Tongue (tissue), 3 donors: ENCODE data around the gene VPS52. TPM values are rescaled to one million over a fixed set of nuclear protein-coding genes. Genes with fewer than 3 reads are reported as not detected.
A peak's percentile ranks its signal among the peaks of the same experiment; 100 is the strongest.

ENCODE experiments used
- DNase-seq: peaks from one replicate; pipeline ENCODE4 v3.0.0-alpha.2; 2015
- small RNA-seq: library from RNA; depleted of rRNA; stranded (forward); fragments of <200 nt; gene quantifications from one replicate; pipeline ENCODE3, GENCODE V24; 2014; ENCODE audit warnings: low replicate concordance
- total RNA-seq: library from RNA; depleted of rRNA; stranded (reverse); fragments of >200 nt; gene quantifications from one replicate; pipeline ENCODE4 v1.2.3, GENCODE V29; 2014

Gene VPS52
- total RNA-seq, 1 donor from 2014 or later: 35.7 TPM

GRCh38 chr6:33209856-33210255 lies 61.8 kb downstream of the VPS52 start:
- DNase-seq: no peak

- peak; percentile 94 for DNase-seq
These were observed 63.3 kb downstream of the VPS52 start, which contains the start of gene RING1 for GRCh38 chr6:33208091-33208967. Gene RING1, plus strand, starts transcription at chr6:33208500. Its CDS starts 323 bp downstream, at chr6:33208823.

GRCh38 chr6:33207552-33208090 lies 64.1 kb downstream of the VPS52 start:
- peak; percentile 71 for DNase-seq

DNA sequence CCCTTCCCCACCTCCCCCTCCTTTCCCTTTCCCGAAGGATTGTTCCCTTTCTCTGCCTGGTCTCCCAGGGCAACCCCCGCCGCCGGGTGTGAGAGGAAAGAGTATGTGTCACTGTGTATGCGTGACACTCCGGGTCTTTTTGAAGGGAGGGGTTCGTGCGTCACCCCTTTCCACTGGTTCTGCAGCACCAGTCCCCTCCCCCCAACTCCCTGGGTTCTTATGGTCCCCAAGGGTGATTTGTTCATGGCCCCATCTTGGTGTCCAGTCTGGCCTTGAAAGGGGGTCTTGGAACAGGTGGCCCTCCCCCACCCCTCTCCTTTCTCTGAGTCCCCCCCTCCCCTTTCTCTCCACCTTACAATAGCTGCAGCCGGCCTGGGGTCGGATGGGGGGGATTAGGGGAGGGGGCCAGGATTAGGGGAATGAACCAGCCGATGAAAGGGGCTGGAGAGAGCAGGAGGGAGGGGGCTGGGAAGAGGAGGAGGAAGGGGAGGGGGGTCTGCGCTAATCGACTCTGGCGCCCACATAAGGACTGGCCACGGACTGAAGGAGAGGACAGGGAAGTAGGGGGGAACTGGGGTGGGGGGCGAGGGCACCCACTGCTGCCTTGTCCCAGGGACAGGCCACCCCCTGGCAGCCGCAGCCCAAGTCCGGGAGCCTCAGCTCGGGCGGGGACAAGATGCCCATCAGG lies 64.7 kb downstream of the VPS52 start:
- no peak for DNase-seq

DNA sequence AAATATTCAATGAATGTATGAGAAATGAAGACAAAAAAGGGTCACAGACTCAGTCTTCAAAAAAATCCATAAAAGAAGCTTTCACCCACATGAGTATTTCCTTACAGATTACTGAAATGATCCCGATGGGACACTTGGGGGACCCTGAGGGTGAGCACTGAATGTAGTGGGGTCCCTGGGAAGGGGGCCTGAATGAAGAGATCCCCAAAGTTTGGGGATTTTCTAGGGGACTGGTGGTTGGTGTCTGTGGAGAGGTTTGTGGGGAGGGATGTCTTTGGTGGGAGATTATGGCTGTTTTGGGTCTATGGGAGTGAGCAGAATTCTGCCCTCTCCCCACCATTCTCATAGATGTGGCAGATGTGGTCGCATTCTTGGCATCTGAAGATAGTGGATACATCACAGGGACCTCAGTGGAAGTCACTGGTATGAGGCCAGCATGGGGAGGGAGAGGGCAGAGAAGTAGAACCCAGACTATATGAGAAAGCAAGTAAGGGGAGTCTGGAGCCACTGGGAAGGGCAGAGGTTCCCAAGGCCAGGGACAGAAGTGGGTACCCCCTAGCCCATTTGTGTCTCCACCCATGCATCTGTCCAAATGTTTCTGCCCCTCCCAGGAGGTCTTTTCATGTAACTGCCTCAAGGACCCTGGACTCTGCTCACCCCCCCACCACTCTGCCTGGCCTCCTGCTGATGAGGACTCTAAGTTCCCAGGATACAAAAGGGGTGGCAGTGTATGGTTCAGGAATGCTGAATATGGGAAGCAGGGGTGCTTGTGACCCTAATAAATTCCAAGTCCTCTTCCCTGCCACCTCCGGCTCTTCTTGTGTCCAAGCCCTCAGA lies 65.4 kb downstream of the VPS52 start:
- DNase-seq: no peak

DNA sequence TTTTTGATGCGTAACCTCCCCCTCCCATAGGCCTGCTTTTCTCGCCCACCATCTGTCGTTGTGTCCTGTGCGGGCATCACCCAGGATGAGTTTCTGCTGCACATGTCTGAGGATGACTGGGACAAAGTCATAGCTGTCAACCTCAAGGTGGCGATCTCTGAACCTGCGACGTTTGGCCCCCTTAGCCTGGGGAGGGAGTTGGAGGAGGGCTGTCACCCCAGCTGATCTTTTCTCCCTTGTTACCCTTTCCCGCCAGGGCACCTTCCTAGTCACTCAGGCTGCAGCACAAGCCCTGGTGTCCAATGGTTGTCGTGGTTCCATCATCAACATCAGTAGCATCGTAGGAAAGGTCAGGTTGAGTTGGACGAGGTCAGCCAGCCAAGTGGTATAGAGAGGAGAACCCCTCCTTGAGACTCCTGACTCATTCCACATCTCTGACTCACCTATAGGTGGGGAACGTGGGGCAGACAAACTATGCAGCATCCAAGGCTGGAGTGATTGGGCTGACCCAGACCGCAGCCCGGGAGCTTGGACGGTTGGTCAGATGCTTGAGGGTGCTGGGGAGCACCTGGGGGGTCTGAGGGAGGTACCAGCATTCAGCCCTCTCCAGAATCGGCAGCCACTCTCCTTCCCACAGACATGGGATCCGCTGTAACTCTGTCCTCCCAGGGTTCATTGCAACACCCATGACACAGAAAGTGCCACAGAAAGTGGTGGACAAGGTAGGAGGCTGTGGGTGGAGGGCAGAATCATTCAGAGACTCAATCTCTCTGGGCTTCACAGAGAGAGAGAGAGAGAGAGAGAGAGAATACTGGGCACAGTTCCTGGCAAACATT lies 66.3 kb downstream of the VPS52 start:
- no peak for DNase-seq

DNA sequence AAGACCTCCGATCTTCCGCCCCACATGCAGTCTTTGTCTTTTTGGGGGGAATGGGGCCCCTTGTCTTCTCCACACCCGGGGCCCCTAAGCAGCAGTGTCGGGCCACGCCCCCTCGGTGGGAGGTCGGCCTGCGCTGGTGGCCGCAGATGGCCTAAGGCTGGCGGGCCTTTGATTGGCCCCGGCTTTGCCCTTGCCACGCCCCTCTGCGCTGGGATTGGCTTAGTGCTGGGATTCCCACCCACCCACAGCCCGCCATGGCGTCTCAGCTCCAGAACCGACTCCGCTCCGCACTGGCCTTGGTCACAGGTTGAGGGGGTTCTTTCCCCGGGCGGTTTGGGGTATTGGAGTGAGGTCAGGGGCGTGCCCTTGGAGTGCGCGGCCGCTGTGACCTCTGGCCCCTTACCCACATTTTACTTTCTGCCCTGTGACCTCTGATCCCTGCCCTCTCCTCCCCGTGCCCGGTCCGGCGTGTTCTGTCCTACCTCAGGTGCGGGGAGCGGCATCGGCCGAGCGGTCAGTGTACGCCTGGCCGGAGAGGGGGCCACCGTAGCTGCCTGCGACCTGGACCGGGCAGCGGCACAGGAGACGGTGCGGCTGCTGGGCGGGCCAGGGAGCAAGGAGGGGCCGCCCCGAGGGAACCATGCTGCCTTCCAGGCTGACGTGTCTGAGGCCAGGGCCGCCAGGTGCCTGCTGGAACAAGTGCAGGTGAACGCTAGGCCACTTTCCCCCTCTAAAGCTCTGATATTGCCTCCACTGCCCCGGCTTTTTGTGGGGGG lies 67.1 kb downstream of the VPS52 start, which contains the start of gene HSD17B8:
Gene HSD17B8 (plus strand): TSS at position 241 of the 776 bp plus-strand sequence. CDS start 14 bp downstream, at position 255.
- peak; percentile 97 for DNase-seq

- DNase-seq: no peak
These were observed 67.6 kb downstream of the VPS52 start for GRCh38 chr6:33204165-33204414.

- DNase-seq: no peak
These were observed 68.1 kb downstream of the VPS52 start for GRCh38 chr6:33203443-33204164.

GRCh38 chr6:33202799-33203198 lies 68.9 kb downstream of the VPS52 start:
- no peak for DNase-seq

- DNase-seq: no peak
These were observed 69.7 kb downstream of the VPS52 start for GRCh38 chr6:33201935-33202334.

- no peak for DNase-seq
These were observed 70.5 kb downstream of the VPS52 start for GRCh38 chr6:33201147-33201545.

Small RNA genes lying within 50 kb of the gene (small RNA-seq; reads per million reads assigned to genes)
- 1.3 reads per million, percentile 87 among the genes with 10 or more reads in this experiment for gene MIR219A1

Other genes starting within 250 kb of the VPS52 start
- gene HLA-DPA1, start 198.2 kb downstream of the VPS52 start, total RNA-seq: 15.6 TPM
- gene HLA-DPB1, start 195.9 kb downstream of the VPS52 start, total RNA-seq: 9.9 TPM
- gene COL11A2, start 79.4 kb downstream of the VPS52 start, total RNA-seq: 5.7 TPM
- gene RXRB, start 71.2 kb downstream of the VPS52 start, total RNA-seq: 28.5 TPM
- 70.4 TPM for gene SLC39A7, start 71.0 kb downstream of the VPS52 start, total RNA-seq
- 24.7 TPM for gene HSD17B8, start 67.2 kb downstream of the VPS52 start, total RNA-seq
- 22.5 TPM for gene RING1, start 63.4 kb downstream of the VPS52 start, total RNA-seq
- 2,268 TPM for gene RPS18, start 199 bp upstream of the VPS52 start, total RNA-seq
- gene B3GALT4, start 5.2 kb upstream of the VPS52 start, total RNA-seq: 4.6 TPM
- 52.9 TPM for gene WDR46, start 17.4 kb upstream of the VPS52 start, total RNA-seq
- 14.9 TPM for gene PFDN6, start 17.7 kb upstream of the VPS52 start, total RNA-seq
- 51.9 TPM for gene RGL2, start 27.1 kb upstream of the VPS52 start, total RNA-seq
- 48.3 TPM for gene TAPBP, start 42.2 kb upstream of the VPS52 start, total RNA-seq
- gene ZBTB22, start 45.9 kb upstream of the VPS52 start, total RNA-seq: 15.0 TPM
- 20.6 TPM for gene DAXX, start 51.1 kb upstream of the VPS52 start, total RNA-seq
- gene KIFC1, start 119.9 kb upstream of the VPS52 start, total RNA-seq: 12.2 TPM
- gene PHF1, start 139.1 kb upstream of the VPS52 start, total RNA-seq: 19.5 TPM
- gene CUTA, start 146.2 kb upstream of the VPS52 start, total RNA-seq: 58.4 TPM
- 6.2 TPM for gene SYNGAP1, start 148.2 kb upstream of the VPS52 start, total RNA-seq
- 5.4 TPM for gene ZBTB9, start 182.7 kb upstream of the VPS52 start, total RNA-seq